ENCODE data around the gene IRF2BP2.

- no peak for TF ChIP-seq EZH2 (optimal IDR thresholded peaks at IDR 0.05; ENCODE audit: low read depth, low read length)
- TF ChIP-seq, protein P1, sequence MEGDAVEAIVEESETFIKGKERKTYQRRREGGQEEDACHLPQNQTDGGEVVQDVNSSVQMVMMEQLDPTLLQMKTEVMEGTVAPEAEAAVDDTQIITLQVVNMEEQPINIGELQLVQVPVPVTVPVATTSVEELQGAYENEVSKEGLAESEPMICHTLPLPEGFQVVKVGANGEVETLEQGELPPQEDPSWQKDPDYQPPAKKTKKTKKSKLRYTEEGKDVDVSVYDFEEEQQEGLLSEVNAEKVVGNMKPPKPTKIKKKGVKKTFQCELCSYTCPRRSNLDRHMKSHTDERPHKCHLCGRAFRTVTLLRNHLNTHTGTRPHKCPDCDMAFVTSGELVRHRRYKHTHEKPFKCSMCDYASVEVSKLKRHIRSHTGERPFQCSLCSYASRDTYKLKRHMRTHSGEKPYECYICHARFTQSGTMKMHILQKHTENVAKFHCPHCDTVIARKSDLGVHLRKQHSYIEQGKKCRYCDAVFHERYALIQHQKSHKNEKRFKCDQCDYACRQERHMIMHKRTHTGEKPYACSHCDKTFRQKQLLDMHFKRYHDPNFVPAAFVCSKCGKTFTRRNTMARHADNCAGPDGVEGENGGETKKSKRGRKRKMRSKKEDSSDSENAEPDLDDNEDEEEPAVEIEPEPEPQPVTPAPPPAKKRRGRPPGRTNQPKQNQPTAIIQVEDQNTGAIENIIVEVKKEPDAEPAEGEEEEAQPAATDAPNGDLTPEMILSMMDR (IDR thresholded peaks at IDR 0.05; ENCODE audit: low read length), result no peak
Measured at GRCh38 chr1:234554698-234555311, 55.2 kb downstream of the IRF2BP2 start.
